ENCODE measurements around the gene MYO9A. TPM values are rescaled to one million over a fixed set of nuclear protein-coding genes. Genes with fewer than 3 reads are reported as not detected.
"Not testable (repeated sequence)": the region's sequence is repeated elsewhere in the genome, so short reads cannot be mapped to it uniquely, and the experiment has no call there.

MYO9A gene
- total RNA-seq, 1 experiment from 2014 or later = 13.6 TPM

- DNase-seq (ENCODE audit: low read depth, low spot score) = no peak
- in situ Hi-C loops (cut with HindIII; ENCODE audit: low pct_unique_long_range_greater_than_20kb, low sequenced_read_pairs) = no loop called here
These were observed 11.9 kb downstream of the MYO9A start for GRCh38 chr15:72106068-72106467.

- no peak for DNase-seq (ENCODE audit: low read depth, low spot score)
- in situ Hi-C loops (cut with HindIII; ENCODE audit: low pct_unique_long_range_greater_than_20kb, low sequenced_read_pairs) = no loop called here
These were observed 12.8 kb downstream of the MYO9A start for GRCh38 chr15:72105111-72105510.

- in situ Hi-C loops (cut with HindIII; ENCODE audit: low pct_unique_long_range_greater_than_20kb, low sequenced_read_pairs) = not testable (repeated sequence)
These were observed 17.4 kb downstream of the MYO9A start for GRCh38 chr15:72100551-72100950.

GRCh38 chr15:72099155-72099554, 18.8 kb downstream of the MYO9A start:
- in situ Hi-C loops (cut with HindIII; ENCODE audit: low pct_unique_long_range_greater_than_20kb, low sequenced_read_pairs) = no loop called here
- DNase-seq (ENCODE audit: low read depth, low spot score) = no peak

More at GRCh38 chr15:72100551-72100950, 17.4 kb downstream of the MYO9A start:
- DNase-seq (ENCODE audit: low read depth, low spot score) = not testable (repeated sequence)

GRCh38 chr15:72098040-72098439, 19.9 kb downstream of the MYO9A start:
- in situ Hi-C loops (cut with HindIII; ENCODE audit: low pct_unique_long_range_greater_than_20kb, low sequenced_read_pairs) = no loop called here
- DNase-seq (ENCODE audit: low read depth, low spot score) = peak; percentile 27

GRCh38 chr15:72096796-72097195, 21.2 kb downstream of the MYO9A start:
- in situ Hi-C loops (cut with HindIII; ENCODE audit: low pct_unique_long_range_greater_than_20kb, low sequenced_read_pairs) = no loop called here

GRCh38 chr15:72092691-72093090, 25.3 kb downstream of the MYO9A start:
- no peak for DNase-seq (ENCODE audit: low read depth, low spot score)
- in situ Hi-C loops (cut with HindIII; ENCODE audit: low pct_unique_long_range_greater_than_20kb, low sequenced_read_pairs) = no loop called here

More at GRCh38 chr15:72096796-72097195, 21.2 kb downstream of the MYO9A start:
- no peak for DNase-seq (ENCODE audit: low read depth, low spot score)

GRCh38 chr15:72092006-72092405, 25.9 kb downstream of the MYO9A start:
- in situ Hi-C loops (cut with HindIII; ENCODE audit: low pct_unique_long_range_greater_than_20kb, low sequenced_read_pairs) = no loop called here
- no peak for DNase-seq (ENCODE audit: low read depth, low spot score)

- in situ Hi-C loops (cut with HindIII; ENCODE audit: low pct_unique_long_range_greater_than_20kb, low sequenced_read_pairs) = no loop called here
These were observed 30.9 kb downstream of the MYO9A start for GRCh38 chr15:72086920-72087648.

GRCh38 chr15:72086010-72086697, 31.8 kb downstream of the MYO9A start:
- in situ Hi-C loops (cut with HindIII; ENCODE audit: low pct_unique_long_range_greater_than_20kb, low sequenced_read_pairs) = no loop called here
- DNase-seq (ENCODE audit: low read depth, low spot score) = no peak

More at GRCh38 chr15:72086920-72087648, 30.9 kb downstream of the MYO9A start:
- no peak for DNase-seq (ENCODE audit: low read depth, low spot score)

GRCh38 chr15:72082176-72082575, 35.8 kb downstream of the MYO9A start:
- in situ Hi-C loops (cut with HindIII; ENCODE audit: low pct_unique_long_range_greater_than_20kb, low sequenced_read_pairs) = no loop called here
- DNase-seq (ENCODE audit: low read depth, low spot score) = no peak

GRCh38 chr15:72078887-72079286, 39.1 kb downstream of the MYO9A start:
- in situ Hi-C loops (cut with HindIII; ENCODE audit: low pct_unique_long_range_greater_than_20kb, low sequenced_read_pairs) = no loop called here
- DNase-seq (ENCODE audit: low read depth, low spot score) = no peak

GRCh38 chr15:72077950-72078349, 40.0 kb downstream of the MYO9A start:
- no peak for DNase-seq (ENCODE audit: low read depth, low spot score)
- in situ Hi-C loops (cut with HindIII; ENCODE audit: low pct_unique_long_range_greater_than_20kb, low sequenced_read_pairs) = no loop called here

GRCh38 chr15:72074335-72075060, 43.5 kb downstream of the MYO9A start:
- in situ Hi-C loops (cut with HindIII; ENCODE audit: low pct_unique_long_range_greater_than_20kb, low sequenced_read_pairs) = no loop called here
- no peak for DNase-seq (ENCODE audit: low read depth, low spot score)

- DNase-seq (ENCODE audit: low read depth, low spot score); in situ Hi-C loops (cut with HindIII; ENCODE audit: low pct_unique_long_range_greater_than_20kb, low sequenced_read_pairs): not testable (repeated sequence)
These were observed 46.5 kb downstream of the MYO9A start for GRCh38 chr15:72071448-72071825.

GRCh38 chr15:72070817-72071447, 47.0 kb downstream of the MYO9A start:
- DNase-seq (ENCODE audit: low read depth, low spot score) = no peak
- in situ Hi-C loops (cut with HindIII; ENCODE audit: low pct_unique_long_range_greater_than_20kb, low sequenced_read_pairs) = no loop called here

GRCh38 chr15:72068856-72069255, 49.1 kb downstream of the MYO9A start:
- in situ Hi-C loops (cut with HindIII; ENCODE audit: low pct_unique_long_range_greater_than_20kb, low sequenced_read_pairs) = no loop called here
- DNase-seq (ENCODE audit: low read depth, low spot score) = no peak

GRCh38 chr15:72065801-72066200, 52.1 kb downstream of the MYO9A start:
- DNase-seq (ENCODE audit: low read depth, low spot score) = no peak
- in situ Hi-C loops (cut with HindIII; ENCODE audit: low pct_unique_long_range_greater_than_20kb, low sequenced_read_pairs) = no loop called here
